ENCODE results near the gene ISYNA1. TPM values are rescaled to one million over a fixed set of nuclear protein-coding genes. Genes with fewer than 3 reads are reported as not detected.
A peak's percentile ranks its signal among the peaks of the same experiment; 100 is the strongest.

ISYNA1 gene
- total and polyA plus RNA-seq, 2 donors (not counting 1 experiment from before 2014, with no cell fraction given), result 22.6 to 28.3 TPM

DNA sequence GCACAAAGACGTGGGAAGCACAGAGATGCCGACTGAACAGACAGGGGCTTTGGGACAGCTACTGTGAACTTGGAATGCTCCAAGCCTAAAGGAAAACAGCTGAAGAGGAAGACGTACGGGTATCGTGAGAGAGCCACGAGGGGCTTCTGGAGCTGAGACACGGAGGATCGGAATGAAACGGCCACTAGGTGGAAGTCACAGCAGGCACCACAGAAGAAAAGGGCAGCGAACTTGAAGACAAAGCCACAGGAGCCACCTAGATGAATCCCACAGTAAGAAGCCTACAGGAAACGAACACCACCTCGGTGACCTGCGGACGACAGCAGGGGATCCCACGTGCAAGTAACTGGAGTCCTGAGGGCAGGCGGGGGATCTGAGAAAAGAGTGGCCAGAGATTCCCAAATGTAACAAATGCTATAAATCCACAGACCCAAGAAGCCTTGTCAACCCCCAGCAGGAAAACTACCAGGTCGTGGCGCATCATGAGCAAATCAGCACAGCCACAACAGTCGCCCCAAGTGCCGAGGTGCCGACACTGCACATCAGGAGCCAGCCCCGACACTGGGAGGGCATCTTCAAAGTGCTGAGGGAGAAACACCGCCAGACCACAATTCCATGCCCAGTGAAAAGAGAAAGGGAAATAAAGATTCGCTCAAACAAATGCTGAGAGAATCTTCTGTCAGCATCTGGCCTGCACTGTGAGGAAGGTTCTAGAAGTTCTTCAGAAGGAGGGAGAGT is 39.3 kb upstream of the ISYNA1 start:
- ATAC-seq (ENCODE audit: low read depth) (no peak), DNase-seq (no peak)
- H3K27me3 Mint-ChIP-seq, result no peaks in the 10 kb centered on the region
- H3K9me3 ChIP-seq (ENCODE audit: control extremely low read depth in 1 of 3, control insufficient read depth in 2 of 3, insufficient read depth in 1 of 3, low read length in 2 of 3), result no peaks in the 10 kb centered on the region
- H2AFZ ChIP-seq (ENCODE audit: insufficient read depth, low read depth, low read length, poor library complexity, severe bottlenecking), result no peak overlapping the region
- H3K4me3 ChIP-seq (ENCODE audit: control extremely low read depth in 1 of 5, extremely low read depth in 1 of 5, insufficient read depth in 1 of 5, low read depth in 2 of 5, low read length in 4 of 5), result no peak overlapping the region
- peaks cover 88% of the 10 kb centered on the region for H3K79me2 ChIP-seq (ENCODE audit: control insufficient read depth, insufficient read depth, low read length)
- no peak for TF ChIP-seq EZH2 (IDR thresholded peaks at IDR 0.05; ENCODE audit: borderline replicate concordance, insufficient read depth, low read depth, low read length, poor library complexity, severe bottlenecking)
- peak overlapping the region; percentile 23 for H3K27ac Mint-ChIP-seq
- peaks cover 0 to 10% of the 10 kb centered on the region in 2 experiments for H3K36me3 ChIP-seq (replicated peaks in 1 of 2; ENCODE audit: control extremely low read depth in 1 of 2, control insufficient read depth in 1 of 2, extremely low read depth in 1 of 2, insufficient read depth in 2 of 2, low read length in 1 of 2)
- H3K27me3 ChIP-seq (replicated peaks in 1 of 4; ENCODE audit: control extremely low read depth in 1 of 4, control insufficient read depth in 3 of 4, insufficient read depth in 4 of 4, low read length in 3 of 4), result no peaks in the 10 kb centered on the region
- no peak overlapping the region for H3K9ac ChIP-seq (ENCODE audit: low read length)
- no peak overlapping the region for H3K4me3 Mint-ChIP-seq
- H3K27ac ChIP-seq (ENCODE audit: low read length in 2 of 2), result no peak overlapping the region
- peaks cover 18 to 24% of the 10 kb centered on the region in 2 donors for H3K4me1 ChIP-seq (ENCODE audit: control insufficient read depth in 2 of 2, insufficient read depth in 2 of 2, low read length in 2 of 2)
- peaks cover 55% of the 10 kb centered on the region for H3K4me1 Mint-ChIP-seq
- H3K9me3 Mint-ChIP-seq (ENCODE audit: insufficient read depth), result no peaks in the 10 kb centered on the region
- peaks cover 97% of the 10 kb centered on the region for H4K20me1 ChIP-seq (ENCODE audit: control insufficient read depth, insufficient read depth, low read length, poor library complexity, severe bottlenecking)
- no peak overlapping the region for H3K4me2 ChIP-seq (replicated peaks; ENCODE audit: low read depth, low read length, poor library complexity, severe bottlenecking)
- intact Hi-C loops (cut with micrococcal nuclease), result no loop called here
- ChIA-PET CTCF (interaction anchor here (1.5 kb wide), 1 partner anchor 14 kb away, joined by 3 read pairs; no protein-coding TSS in a partner anchor), POLR2A (interaction anchor here (1.0 kb wide), 1 partner anchor 80 kb away, joined by 4 read pairs; no protein-coding TSS in a partner anchor)
- 91% methylated on average over 17 of the region's 24 CpGs for WGBS (ENCODE audit: insufficient coverage)

DNA sequence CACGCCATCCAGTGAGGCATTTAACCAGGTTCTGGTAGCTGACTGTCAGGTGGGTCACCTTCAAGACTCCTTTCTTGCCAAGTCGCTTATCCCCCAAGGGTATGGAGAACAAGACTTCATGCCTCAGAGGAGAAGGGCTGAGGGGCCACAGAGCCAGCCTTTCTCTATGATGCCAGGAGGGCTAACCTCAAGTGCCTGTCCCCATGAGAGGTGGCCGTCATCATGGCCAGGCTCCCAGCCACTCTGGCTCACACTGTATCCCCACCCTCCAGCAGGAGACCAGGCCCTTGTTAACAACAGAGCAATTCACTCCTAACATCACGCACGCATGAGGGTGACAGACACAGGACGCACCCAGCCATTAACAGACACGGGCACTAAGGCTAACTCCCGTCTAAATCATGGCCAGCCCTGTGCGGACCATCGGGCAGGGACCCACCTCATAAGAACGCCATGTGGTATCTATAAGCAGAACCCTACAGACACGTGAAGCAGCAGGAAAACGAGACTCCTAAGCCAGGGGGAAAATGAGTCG is 38.6 kb upstream of the ISYNA1 start:
- H3K36me3 ChIP-seq (replicated peaks in 1 of 2; ENCODE audit: control extremely low read depth in 1 of 2, control insufficient read depth in 1 of 2, extremely low read depth in 1 of 2, insufficient read depth in 2 of 2, low read length in 1 of 2), result peaks cover 0 to 8% of the 10 kb centered on the region in 2 experiments
- H3K4me2 ChIP-seq (replicated peaks; ENCODE audit: low read depth, low read length, poor library complexity, severe bottlenecking), result no peak overlapping the region
- Mint-ChIP-seq H3K4me1 (peaks cover 55% of the 10 kb centered on the region), H3K9me3 (ENCODE audit: insufficient read depth) (no peaks in the 10 kb centered on the region), H3K4me3 (no peak overlapping the region), H3K27ac (peak overlapping the region; percentile 2), H3K27me3 (no peaks in the 10 kb centered on the region)
- H4K20me1 ChIP-seq (ENCODE audit: control insufficient read depth, insufficient read depth, low read length, poor library complexity, severe bottlenecking), result peaks cover 95% of the 10 kb centered on the region
- no peaks in the 10 kb centered on the region for H3K9me3 ChIP-seq (ENCODE audit: control extremely low read depth in 1 of 3, control insufficient read depth in 2 of 3, insufficient read depth in 1 of 3, low read length in 2 of 3)
- H3K9ac ChIP-seq (ENCODE audit: low read length), result no peak overlapping the region
- intact Hi-C loops (cut with micrococcal nuclease), result no loop called here
- 97% methylated on average over 13 of the region's 14 CpGs for WGBS (ENCODE audit: insufficient coverage)
- ChIA-PET CTCF (interaction anchor here (1.5 kb wide), 1 partner anchor 14 kb away, joined by 3 read pairs; no protein-coding TSS in a partner anchor), POLR2A (interaction anchor here (1.0 kb wide), 1 partner anchor 80 kb away, joined by 4 read pairs; no protein-coding TSS in a partner anchor)
- no peak overlapping the region for H2AFZ ChIP-seq (ENCODE audit: insufficient read depth, low read depth, low read length, poor library complexity, severe bottlenecking)
- peaks cover 18 to 24% of the 10 kb centered on the region in 2 donors for H3K4me1 ChIP-seq (ENCODE audit: control insufficient read depth in 2 of 2, insufficient read depth in 2 of 2, low read length in 2 of 2)
- H3K4me3 ChIP-seq (ENCODE audit: control extremely low read depth in 1 of 5, extremely low read depth in 1 of 5, insufficient read depth in 1 of 5, low read depth in 2 of 5, low read length in 4 of 5), result no peak overlapping the region
- ATAC-seq (ENCODE audit: low read depth) (no peak), DNase-seq (no peak)
- no peak for TF ChIP-seq EZH2 (IDR thresholded peaks at IDR 0.05; ENCODE audit: borderline replicate concordance, insufficient read depth, low read depth, low read length, poor library complexity, severe bottlenecking)
- no peak for TF ChIP-seq CTCF (IDR thresholded peaks at IDR 0.05)
- H3K79me2 ChIP-seq (ENCODE audit: control insufficient read depth, insufficient read depth, low read length), result peaks cover 83% of the 10 kb centered on the region
- no peaks in the 10 kb centered on the region for H3K27me3 ChIP-seq (replicated peaks in 1 of 4; ENCODE audit: control extremely low read depth in 1 of 4, control insufficient read depth in 3 of 4, insufficient read depth in 4 of 4, low read length in 3 of 4)
- no peak overlapping the region for H3K27ac ChIP-seq (ENCODE audit: low read length in 2 of 2)
